IMR-90 (cell line): ENCODE measurements around the gene AQP5. TPM values are rescaled to one million over a fixed set of nuclear protein-coding genes. Genes with fewer than 3 reads are reported as not detected.
"Not testable (repeated sequence)": the region's sequence is repeated elsewhere in the genome, so short reads cannot be mapped to it uniquely, and the experiment has no call there.

ENCODE experiments used
- ATAC-seq: fragments of 200-7000 bp; cut with Tn5 transposase; 2 replicates; pipeline ENCODE4 v1.9.1; 2020; ENCODE audit warnings: low read depth, mild to moderate bottlenecking, moderate library complexity
- BruUV-seq: library from RNA; stranded (reverse); fragments of 400-500 nt; replicated peaks from 2 replicates; lab custom pipeline; 2021; lab: Mats Ljungman, UMichigan
- CTCF ChIA-PET: fragments of 300-600 bp; formaldehyde crosslinking; extraction: SDS; loops from one replicate; lab custom pipeline; 2021; ENCODE audit warnings: antibody characterized with exemption; lab: Yijun Ruan, JAX
- POLR2A ChIA-PET: fragments of 300-600 bp; sonication (Branson Sonifier 250); formaldehyde crosslinking; loops from one replicate; lab custom pipeline; 2022; ENCODE audit warnings: antibody characterized with exemption; ENCODE audit not compliant: unreplicated experiment; lab: Charles Lee
- DNase-seq: peaks from one replicate; pipeline ENCODE4 v3.0.0; 2013
- H2AFZ ChIP-seq: replicated peaks from 2 replicates; pipeline ENCODE3; 2013; ENCODE audit warnings: low read length, mild to moderate bottlenecking; ENCODE audit not compliant: poor library complexity
- H2AK5ac ChIP-seq: 2 replicates; pipeline ENCODE4 v1.6.1; 2013; ENCODE audit warnings: low read depth, low read length, inconsistent platforms
- H2AK9ac ChIP-seq: replicated peaks from 2 replicates; pipeline ENCODE3; 2013; ENCODE audit warnings: mild to moderate bottlenecking, low read depth, low read length, moderate library complexity; ENCODE audit not compliant: poor library complexity
- H2BK120ac ChIP-seq: 2 replicates; pipeline ENCODE4 v1.6.1; 2013; ENCODE audit warnings: low read depth, low read length, inconsistent platforms
- H2BK15ac ChIP-seq: 3 replicates; pipeline ENCODE4 v1.6.1; 2013; ENCODE audit warnings: low read depth, low read length, inconsistent platforms
- H2BK20ac ChIP-seq: 2 replicates; pipeline ENCODE4 v1.6.1; 2013; ENCODE audit warnings: low read depth, mild to moderate bottlenecking, inconsistent platforms, low read length, moderate library complexity
- H2BK5ac ChIP-seq: 2 replicates; pipeline ENCODE4 v1.6.1; 2013; ENCODE audit warnings: mild to moderate bottlenecking, low read depth, low read length, inconsistent platforms; ENCODE audit not compliant: poor library complexity, severe bottlenecking
- H3K14ac ChIP-seq: replicated peaks from 2 replicates; pipeline ENCODE4 v1.6.1; 2013; ENCODE audit warnings: low read depth, low read length, inconsistent platforms
- H3K18ac ChIP-seq: 2 replicates; pipeline ENCODE4 v1.6.1; 2013; ENCODE audit warnings: low read depth, low read length, control low read depth
- H3K23ac ChIP-seq: 2 replicates; pipeline ENCODE4 v1.6.1; 2013; ENCODE audit warnings: low read depth, low read length, inconsistent platforms
- H3K27ac ChIP-seq: 2 replicates; pipeline ENCODE4 v1.5.1; 2013; ENCODE audit warnings: mild to moderate bottlenecking, control low read depth, low read length; ENCODE audit not compliant: insufficient read depth
- H3K27me3 ChIP-seq: 2 replicates; pipeline ENCODE4 v1.6.1; 2013; ENCODE audit warnings: low read length; ENCODE audit not compliant: control insufficient read depth, insufficient read depth
- H3K36me3 ChIP-seq: 2 replicates; pipeline ENCODE4 v1.6.1; 2013; ENCODE audit warnings: low read length, mixed read lengths; ENCODE audit not compliant: control insufficient read depth, insufficient read depth
- H3K4ac ChIP-seq: 2 replicates; pipeline ENCODE4 v1.6.1; 2013; ENCODE audit warnings: low read depth, low read length, inconsistent platforms
- H3K4me1 ChIP-seq: 2 replicates; pipeline ENCODE4 v1.6.1; 2013; ENCODE audit warnings: low read length, mixed read lengths; ENCODE audit not compliant: control insufficient read depth, insufficient read depth
- H3K4me2 ChIP-seq: 2 replicates; pipeline ENCODE4 v1.6.1; 2013; ENCODE audit warnings: low read depth, mild to moderate bottlenecking, control low read depth, low read length, moderate library complexity
- H3K4me3 ChIP-seq: 2 replicates; pipeline ENCODE4 v1.5.1; 2013; ENCODE audit warnings: low read depth, mild to moderate bottlenecking, control low read depth, low read length, moderate library complexity; ENCODE audit not compliant: insufficient read depth
- H3K56ac ChIP-seq: 2 replicates; pipeline ENCODE4 v1.6.1; 2013; ENCODE audit warnings: low read length, inconsistent platforms; ENCODE audit not compliant: insufficient read depth; ENCODE audit errors: extremely low read depth
- H3K79me1 ChIP-seq, 2 experiments: 2 replicates each; pipeline ENCODE4 v1.6.1; 2013; ENCODE audit warnings: low read length in 2 of 2, inconsistent platforms in 1 of 2, low read depth in 1 of 2
- H3K9ac ChIP-seq: 2 replicates; pipeline ENCODE4 v1.6.1; 2013; ENCODE audit warnings: low read depth, low read length, control low read depth
- H3K9me1 ChIP-seq: 2 replicates; pipeline ENCODE4 v1.6.1; 2013; ENCODE audit warnings: low read length, inconsistent platforms; ENCODE audit not compliant: insufficient read depth
- H3K9me3 ChIP-seq: 2 replicates; pipeline ENCODE4 v1.6.1; 2013; ENCODE audit warnings: low read length; ENCODE audit not compliant: control insufficient read depth, insufficient read depth
- H4K20me1 ChIP-seq: 2 replicates; pipeline ENCODE4 v1.6.1; 2013; ENCODE audit warnings: low read length, inconsistent platforms; ENCODE audit not compliant: insufficient read depth
- H4K5ac ChIP-seq: 2 replicates; pipeline ENCODE4 v1.6.1; 2013; ENCODE audit warnings: mild to moderate bottlenecking, low read depth, low read length, control low read depth
- H4K8ac ChIP-seq, 2 experiments: 2 replicates each; pipeline ENCODE4 v1.6.1; 2013; ENCODE audit warnings: low read depth in 2 of 2, low read length in 2 of 2, control low read depth in 1 of 2, inconsistent platforms in 1 of 2
- H4K91ac ChIP-seq: 2 replicates; pipeline ENCODE4 v1.6.1; 2013; ENCODE audit warnings: low read depth, low read length, inconsistent platforms; ENCODE audit not compliant: insufficient read depth
- WGBS, 2 experiments: methylation state at CpG; one replicate each; pipeline versions ENCODE4 v1.1.5 to v1.1.7; 2013; ENCODE audit warnings: missing lambda C conversion rate in 2 of 2; ENCODE audit not compliant: insufficient read length in 1 of 2; ENCODE audit errors: extremely low coverage in 2 of 2; 5-methylcytosine and 5-hydroxymethylcytosine counted together
- dilution Hi-C: fragments of 300-500 bp; cut with HindIII; formaldehyde crosslinking; loops from one replicate; pipeline ENCODE4 v1.14.3; 2018; ENCODE audit warnings: low sequenced_read_pairs; ENCODE audit not compliant: unreplicated experiment
- in situ Hi-C: fragments of 300-500 bp; cut with MboI; formaldehyde crosslinking; loops from 3 replicates; pipeline ENCODE4 v1.14.3; 2019; ENCODE audit warnings: low sequenced_read_pairs, inconsistent platforms, mixed read lengths
- intact Hi-C: fragments of 100-400 bp; cut with micrococcal nuclease; formaldehyde crosslinking; loops from 2 replicates; pipeline ENCODE4 v1.10.0; 2022
- polyA plus RNA-seq, 3 experiments: library from polyadenylated mRNA; depleted of rRNA; stranded (reverse); fragments of >200 nt; gene quantifications; 2 replicates each; pipeline ENCODE4 v1.2.3, GENCODE V29; 2012; ENCODE audit warnings: low replicate concordance in 1 of 3
- total RNA-seq: library from RNA; depleted of rRNA; stranded (reverse); fragments of >200 nt; gene quantifications from 2 replicates; pipeline ENCODE4 v1.2.3, GENCODE V29; 2012

Gene AQP5
- total and polyA plus RNA-seq, 2 of the 4 experiments (the other 2 are of a cell fraction), result not detected

DNA sequence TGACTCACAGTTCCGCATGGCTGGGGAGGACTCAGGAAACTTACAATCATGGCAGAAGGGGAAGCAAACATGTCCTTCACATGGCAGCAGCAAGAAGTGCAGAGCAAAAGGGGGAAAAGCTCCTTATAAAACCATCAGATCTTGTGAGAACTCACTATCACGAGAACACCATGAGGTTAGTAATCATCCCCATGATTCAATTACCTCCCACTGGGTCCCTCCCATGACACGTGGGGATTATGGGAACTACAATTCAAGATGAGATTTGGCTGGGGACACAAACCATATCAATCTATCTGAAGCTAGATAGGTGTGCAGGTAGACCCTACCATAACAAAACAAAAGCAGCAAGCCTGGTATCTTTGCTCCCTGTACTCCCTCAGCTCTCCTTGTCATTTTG is 24.8 kb downstream of the AQP5 start:
- H2AK5ac ChIP-seq, BruUV-seq: not testable (repeated sequence)

More for the DNA sequence above, 24.8 kb downstream of the AQP5 start:
- H4K8ac ChIP-seq, H3K27ac ChIP-seq, H3K9me3 ChIP-seq, H2AFZ ChIP-seq, DNase-seq, H3K56ac ChIP-seq, H3K23ac ChIP-seq, H3K9ac ChIP-seq, H3K4ac ChIP-seq, dilution Hi-C loops, in situ Hi-C loops, intact Hi-C loops, H2BK20ac ChIP-seq, H3K4me2 ChIP-seq, H2BK5ac ChIP-seq, H3K18ac ChIP-seq, H3K27me3 ChIP-seq, H4K20me1 ChIP-seq, H2BK15ac ChIP-seq, H2AK9ac ChIP-seq, CTCF ChIA-PET, H4K5ac ChIP-seq, H4K91ac ChIP-seq, ATAC-seq, POLR2A ChIA-PET, H3K4me3 ChIP-seq, H3K14ac ChIP-seq, H2BK120ac ChIP-seq, H3K36me3 ChIP-seq: not testable (repeated sequence)
- H3K79me1 ChIP-seq, result peaks cover 3 to 39% of the 10 kb centered on the region in 2 experiments; a peak in 3 of 4 replicates
- peaks cover 18% of the 10 kb centered on the region for H3K4me1 ChIP-seq
- no CpG with 5 or more reads among the region's 3 CpGs for WGBS, 2 experiments
- peaks cover 18% of the 10 kb centered on the region for H3K9me1 ChIP-seq
